ENCODE measurements around the gene POMGNT2. TPM values are rescaled to one million over a fixed set of nuclear protein-coding genes. Genes with fewer than 3 reads are reported as not detected.
"Not testable (repeated sequence)": the region's sequence is repeated elsewhere in the genome, so short reads cannot be mapped to it uniquely, and the experiment has no call there.

POMGNT2 gene
- total RNA-seq, 1 experiment from 2014 or later = 7.8 TPM

DNA sequence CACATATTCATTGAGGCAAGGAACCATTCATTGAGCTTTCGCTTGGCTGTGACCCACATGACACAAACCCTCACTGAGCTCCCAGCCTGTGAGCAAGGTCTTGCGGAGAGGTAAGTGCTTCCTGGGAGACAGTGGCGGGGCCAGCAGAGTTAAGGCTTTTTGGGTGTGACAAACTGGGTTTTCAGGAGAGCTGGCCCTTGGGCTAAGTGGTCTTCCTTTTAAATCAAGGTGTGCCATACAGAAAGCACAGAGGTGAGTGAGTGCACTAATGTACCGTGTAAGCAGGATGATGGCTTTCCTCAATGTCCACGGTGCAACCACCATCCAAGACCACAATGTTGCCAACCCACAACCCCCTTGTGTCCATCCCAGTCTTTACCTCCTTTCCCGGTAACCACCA, 28.6 kb downstream of the POMGNT2 start:
- DNase-seq (ENCODE audit: extremely low read depth, low read depth) = no peak

DNA sequence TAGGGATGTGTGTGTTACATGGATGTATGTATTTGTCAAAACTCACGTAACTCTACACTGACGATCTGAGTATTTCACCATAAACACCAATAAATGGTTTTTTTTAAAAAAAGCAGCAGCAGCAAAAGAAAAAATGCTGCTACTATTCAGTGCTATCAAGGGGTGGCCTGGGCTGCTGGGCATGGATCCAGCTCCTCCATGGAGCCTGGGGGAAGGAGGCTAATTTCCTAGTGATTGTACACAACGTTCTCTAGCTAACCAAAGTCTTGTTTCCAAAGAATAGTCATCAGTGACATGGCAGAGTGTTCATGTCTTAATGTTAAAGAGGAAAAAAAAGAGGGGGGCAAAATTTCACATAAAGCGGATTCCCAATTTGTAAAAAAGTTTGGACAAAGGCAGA, 29.0 kb downstream of the POMGNT2 start:
- no peak for DNase-seq (ENCODE audit: extremely low read depth, low read depth)

DNA sequence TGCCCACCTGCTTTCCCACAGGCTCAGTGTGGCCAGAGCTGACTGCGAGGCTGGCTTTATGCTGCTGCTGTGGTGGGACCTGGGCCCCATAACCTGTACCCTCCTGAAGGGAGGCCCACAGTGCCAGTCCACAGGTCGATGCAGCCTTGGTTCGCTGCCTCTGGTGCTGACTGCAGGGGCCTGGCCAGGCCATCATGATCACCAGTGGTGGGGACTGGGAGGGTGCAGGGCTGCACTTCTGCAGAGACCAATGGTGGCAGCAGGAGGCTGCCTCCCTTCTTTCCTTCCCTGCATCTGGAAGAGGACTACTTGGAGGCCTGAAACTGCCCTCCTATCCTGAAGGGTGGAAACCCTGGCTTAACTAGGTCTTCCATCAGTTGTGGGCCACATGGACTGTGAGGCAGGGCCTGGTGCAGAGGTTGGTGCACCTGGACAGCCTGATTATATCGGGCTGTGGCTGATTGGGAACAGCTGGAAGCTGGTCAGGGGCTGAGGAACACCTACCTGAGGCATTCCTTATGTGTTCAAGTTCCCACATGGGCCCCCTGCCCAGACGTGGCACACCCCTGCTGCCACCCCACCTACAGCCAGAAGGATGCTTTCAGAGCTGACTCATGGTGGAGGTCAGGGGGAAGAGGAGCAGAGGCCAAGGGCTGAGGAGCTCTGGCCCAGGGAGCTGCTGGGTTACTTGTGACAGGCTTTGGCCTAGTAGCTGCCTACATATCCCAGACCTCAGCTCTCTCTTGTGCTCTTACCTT, 29.8 kb downstream of the POMGNT2 start:
- DNase-seq (ENCODE audit: extremely low read depth, low read depth) = no peak

DNA sequence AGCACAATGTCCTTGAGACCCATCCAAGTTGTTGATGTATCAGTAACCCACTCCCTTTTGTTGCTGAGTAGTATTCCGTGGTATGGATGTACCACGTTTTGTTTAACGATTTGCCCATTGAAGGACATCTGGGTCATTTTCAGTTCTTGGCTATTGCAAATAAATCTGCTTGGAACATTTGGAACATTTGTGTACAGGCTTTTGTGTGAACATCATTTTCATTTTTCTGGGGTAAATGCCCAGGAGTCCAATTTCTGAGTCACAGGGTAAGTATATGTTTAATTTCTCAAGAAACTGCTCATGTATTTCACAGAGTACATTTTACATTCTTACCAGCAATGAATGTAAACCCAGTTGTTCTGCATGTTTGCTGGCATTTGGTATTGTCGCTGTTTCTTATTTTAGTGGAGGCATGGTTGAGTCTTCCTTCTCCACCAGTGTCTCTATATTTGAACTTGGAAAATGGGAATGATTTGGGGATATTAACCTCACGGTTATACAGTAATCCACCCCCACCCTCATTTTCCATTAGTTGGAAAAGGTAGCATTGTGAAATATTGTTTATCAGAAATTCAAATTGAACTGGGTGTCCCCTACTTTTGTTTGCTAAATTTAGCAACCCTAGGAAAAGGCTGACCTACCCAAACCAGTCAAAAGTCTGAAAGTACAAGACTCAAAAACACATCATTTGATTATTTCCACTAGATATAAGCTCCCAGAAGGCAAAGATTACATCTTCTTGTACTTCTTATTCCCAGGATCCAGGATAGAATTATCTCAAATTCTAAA, 30.8 kb downstream of the POMGNT2 start:
- DNase-seq (ENCODE audit: extremely low read depth, low read depth) = no peak

DNA sequence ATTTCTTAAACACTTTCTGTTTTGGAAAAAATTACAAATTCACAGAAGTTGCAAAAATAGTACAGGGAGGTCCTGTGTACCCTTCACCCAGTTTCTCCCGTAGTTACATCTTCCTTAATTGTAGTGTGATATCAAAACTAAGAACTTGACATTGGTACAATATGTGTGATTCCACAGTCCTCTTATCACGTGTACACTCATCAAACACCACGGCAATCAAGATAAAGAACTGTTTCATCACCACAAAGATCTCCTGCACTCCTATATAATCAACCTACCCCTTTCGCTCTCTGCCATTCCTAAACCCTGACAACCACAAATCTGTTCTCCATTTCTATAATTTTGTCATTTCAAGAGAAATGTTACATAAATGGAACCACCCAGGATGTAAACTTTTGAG, 31.4 kb downstream of the POMGNT2 start:
- DNase-seq (ENCODE audit: extremely low read depth, low read depth) = no peak

DNA sequence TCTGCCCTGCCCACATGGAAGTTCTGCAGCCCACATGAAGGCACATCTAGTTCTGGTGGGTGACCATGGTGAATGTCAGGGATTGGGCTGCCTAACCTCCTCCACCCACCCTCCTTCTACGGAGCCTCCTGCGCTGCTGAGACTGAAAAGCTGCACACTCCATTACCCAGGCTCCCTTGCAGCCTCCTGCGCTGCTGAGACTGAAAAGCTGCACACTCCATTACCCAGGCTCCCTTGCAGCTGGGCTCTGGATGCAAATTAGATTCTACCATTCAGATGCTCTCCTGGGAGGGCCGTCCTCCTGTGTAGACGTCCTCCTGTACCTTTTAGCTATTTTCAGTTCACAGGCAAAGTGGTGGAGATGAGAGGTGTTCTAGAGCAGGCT, 32.1 kb downstream of the POMGNT2 start:
- no peak for DNase-seq (ENCODE audit: extremely low read depth, low read depth)

DNA sequence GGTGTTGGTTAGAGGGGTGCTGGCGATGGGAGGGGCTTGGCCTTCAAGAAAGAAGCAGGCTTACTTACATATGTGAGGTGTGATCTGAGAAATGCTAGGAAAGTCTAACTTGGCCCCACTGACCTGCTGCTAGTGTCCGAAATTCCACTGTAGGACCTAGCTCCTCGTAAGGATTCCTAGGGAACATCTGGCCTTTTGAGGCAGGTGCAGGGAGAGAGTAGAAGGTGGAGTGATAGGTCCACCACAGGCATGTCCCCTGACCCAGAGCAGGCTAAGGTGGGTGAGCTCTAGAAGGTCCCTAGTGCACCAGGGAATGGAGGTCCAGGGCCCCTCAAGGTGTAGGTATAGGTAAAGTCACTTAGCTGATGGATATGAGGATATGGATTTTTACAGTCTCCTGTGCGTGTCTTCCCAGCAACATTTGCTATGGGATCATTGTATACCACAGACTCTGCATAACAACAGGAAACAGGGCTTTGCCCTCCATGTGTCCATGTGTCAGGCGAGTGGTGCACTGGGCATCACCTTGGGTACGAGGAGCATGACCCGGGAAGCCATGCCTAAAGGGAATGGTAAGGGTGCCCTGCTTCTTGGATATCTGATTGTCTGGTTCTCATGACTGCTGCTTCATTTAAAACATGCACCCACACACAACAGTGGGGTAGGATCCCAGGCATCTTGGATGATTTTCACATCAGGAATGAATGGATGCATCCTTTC, 32.6 kb downstream of the POMGNT2 start:
- no peak for DNase-seq (ENCODE audit: extremely low read depth, low read depth)

DNA sequence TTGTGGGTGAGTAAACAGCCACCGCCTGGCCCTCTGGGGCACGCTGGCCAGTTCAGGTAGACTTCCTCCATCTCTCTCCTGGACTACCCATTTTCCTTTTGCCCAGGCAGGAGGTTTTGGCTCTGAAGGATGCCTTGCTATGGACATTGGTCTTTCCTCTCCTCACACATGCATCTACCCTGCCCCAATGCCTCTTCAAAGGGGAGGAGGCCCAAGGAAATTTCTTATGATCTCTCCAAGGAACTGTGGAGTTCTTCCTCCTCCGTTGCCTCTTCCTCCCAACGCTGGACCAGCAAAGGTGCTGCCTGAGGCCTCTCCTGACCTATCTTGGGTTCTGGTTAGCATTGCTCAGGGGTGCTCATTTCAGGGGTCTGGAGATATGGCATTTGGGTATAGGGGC, 33.5 kb downstream of the POMGNT2 start:
- no peak for DNase-seq (ENCODE audit: extremely low read depth, low read depth)

DNA sequence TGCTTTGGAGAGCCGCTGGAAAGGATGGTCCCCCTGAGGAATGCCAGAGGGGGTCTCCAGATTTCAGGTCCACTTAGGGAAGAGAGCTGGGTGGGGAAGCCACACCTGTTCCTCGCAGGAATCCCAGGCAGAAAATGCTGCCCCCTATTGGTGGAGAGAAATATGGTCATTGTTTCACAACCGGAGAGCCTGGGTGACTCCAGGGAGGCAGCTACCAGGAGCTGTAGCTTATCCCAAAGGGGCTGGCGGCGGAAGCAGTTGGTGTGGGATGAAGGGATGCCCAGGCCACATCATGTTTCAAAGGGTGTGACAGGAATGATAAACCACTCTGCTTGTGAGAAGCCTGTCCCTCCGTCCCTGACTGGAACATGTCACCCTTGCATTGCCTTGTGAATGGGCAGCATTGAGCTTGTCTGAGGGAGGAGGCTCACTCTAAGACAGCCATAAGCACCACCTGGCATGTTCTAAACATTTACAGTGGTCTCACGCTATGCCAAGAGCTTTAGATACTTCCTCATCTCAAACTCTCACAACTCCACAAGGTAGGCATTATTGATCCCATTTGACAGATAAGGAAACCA, 34.5 kb downstream of the POMGNT2 start:
- DNase-seq (ENCODE audit: extremely low read depth, low read depth) = no peak

DNA sequence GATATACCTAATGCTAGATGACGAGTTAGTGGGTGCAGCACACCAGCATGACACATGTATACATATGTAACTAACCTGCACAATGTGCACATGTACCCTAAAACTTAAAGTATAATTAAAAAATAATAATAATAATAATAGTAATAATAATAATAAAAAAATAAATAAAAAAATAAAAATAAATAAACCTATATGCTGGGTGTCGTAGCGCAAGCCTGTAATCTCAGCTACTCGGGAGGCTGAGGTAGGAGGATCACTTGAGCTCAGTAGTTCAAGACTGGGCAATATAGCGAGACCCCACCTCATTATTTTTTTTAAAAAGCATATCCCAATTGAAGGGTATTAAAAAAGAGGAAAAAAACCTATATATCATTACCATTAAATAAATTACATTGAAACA, 35.2 kb downstream of the POMGNT2 start:
- not testable (repeated sequence) for DNase-seq (ENCODE audit: extremely low read depth, low read depth)

DNA sequence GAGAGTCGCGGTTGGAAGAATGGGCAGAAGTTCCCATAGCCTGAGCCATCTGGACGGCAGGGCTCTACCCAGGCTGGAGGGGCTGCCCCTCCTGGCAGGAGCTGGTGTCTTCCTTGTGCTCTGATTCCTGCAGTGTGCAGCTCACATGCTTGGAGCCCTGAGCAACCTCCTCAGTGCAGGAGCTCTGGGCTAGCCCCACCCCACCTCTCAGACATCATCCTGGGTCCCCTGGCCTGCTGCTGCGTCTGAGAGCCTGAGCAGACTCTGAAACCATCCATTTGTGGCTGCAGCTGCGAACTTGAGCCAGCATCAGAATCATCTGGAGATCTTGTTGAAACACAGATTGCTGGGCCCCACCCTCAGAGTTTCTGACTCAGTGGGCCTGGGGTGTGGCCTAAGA, 42.8 kb downstream of the POMGNT2 start:
- DNase-seq (ENCODE audit: extremely low read depth, low read depth) = no peak

DNA sequence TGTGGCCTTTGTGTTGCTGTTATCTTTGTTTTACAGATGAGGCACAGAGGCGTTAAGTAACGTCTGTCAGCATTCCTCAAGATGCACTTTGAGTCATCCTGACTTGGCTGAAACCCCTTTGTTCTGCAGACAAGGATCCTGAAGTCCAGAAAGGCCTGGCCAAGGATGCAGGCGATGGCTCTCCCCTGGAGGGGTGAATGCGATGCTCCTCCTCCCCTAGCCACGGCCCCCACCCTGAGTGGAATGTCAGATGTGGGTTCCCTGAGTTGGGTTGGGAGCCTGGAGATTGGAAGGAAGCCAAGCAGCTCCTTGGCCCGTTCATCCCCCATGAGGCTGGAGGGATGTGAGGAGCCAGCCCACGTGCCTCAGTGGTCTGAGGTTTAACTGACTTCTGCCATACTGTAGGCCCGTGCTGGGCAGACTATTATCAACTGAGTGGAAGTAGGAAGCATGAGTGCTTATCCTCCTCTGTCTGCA, 43.3 kb downstream of the POMGNT2 start:
- DNase-seq (ENCODE audit: extremely low read depth, low read depth) = no peak

DNA sequence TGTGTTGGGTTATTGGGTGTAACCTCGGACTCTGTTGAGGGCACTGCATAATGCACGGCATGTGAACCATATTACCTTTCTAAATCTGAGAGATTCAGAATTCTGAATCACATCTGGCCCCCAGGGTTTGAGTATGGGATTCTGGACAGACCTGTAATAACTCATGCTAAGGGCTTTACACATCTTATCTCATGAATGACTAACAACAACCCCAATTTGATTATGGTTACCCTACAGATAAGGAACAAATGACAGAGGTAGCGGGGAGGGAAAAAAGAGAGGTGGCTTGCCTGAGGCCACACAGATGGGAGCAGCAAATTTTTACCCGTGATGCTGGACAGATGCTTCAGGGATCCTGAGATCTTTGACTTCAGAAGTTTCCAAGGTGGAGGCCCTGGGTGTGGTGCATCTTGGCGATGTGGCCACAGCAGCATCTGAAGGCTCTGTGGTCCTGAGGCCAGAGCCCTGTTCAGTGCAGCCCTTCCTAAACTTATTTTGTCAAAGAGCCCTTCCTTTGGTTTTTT, 43.8 kb downstream of the POMGNT2 start:
- DNase-seq (ENCODE audit: extremely low read depth, low read depth) = no peak

DNA sequence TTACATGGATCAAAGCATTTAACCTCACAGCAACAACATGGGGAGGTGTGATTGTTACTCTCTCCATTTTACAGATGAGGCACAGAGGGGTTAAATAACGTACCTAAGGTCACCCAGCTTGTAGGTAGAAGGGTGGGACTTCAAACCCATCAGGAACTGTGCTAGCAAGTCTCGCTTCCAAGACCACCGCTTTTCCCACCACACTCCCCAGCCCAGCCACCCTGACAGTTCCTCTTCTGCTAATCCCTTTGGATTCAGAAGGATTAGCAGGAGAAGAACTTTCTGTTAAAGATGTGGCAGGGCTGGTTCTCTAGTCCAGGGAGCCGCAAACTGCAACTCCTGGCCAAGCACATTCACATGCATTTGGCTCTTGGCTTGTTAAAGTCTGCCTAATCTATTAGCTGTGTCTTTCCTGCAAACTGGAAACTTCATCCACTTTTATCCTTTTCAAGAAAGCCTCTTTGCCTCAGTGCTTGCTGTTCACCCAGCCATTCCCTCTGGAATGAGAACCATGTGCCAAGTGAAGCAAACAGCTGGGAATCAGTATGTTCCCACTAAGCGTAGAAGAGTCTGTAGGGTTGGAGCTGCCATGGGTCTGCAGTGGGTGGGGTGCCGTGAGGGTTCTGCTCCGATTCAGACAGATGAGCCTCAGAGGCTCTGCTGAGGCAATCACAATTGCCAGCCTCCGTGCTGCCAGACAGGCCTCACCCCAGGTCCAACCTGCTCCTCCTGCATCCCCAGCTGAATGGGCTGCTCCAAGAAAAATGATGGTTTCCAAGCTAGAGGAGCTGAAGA, 44.6 kb downstream of the POMGNT2 start:
- no peak for DNase-seq (ENCODE audit: extremely low read depth, low read depth)

DNA sequence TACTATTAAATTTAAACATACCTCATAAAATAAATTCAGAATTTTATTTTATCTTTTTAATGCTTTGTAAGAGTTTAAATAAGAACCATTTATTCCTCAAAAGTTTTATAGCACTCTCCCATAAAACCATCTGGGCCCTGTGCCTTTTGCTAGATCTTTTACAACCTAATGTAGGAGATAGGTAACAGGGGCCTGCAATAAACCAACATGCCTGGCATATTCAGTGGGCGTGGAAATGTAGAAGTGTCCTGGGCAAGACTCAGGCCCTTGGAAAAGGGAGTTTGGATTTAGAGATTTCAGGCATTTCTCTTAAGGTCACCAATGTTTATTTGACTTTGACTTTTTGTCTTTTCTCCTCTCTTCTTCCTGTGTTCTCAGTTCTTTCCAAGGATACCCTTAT, 46.4 kb downstream of the POMGNT2 start:
- DNase-seq (ENCODE audit: extremely low read depth, low read depth) = no peak

DNA sequence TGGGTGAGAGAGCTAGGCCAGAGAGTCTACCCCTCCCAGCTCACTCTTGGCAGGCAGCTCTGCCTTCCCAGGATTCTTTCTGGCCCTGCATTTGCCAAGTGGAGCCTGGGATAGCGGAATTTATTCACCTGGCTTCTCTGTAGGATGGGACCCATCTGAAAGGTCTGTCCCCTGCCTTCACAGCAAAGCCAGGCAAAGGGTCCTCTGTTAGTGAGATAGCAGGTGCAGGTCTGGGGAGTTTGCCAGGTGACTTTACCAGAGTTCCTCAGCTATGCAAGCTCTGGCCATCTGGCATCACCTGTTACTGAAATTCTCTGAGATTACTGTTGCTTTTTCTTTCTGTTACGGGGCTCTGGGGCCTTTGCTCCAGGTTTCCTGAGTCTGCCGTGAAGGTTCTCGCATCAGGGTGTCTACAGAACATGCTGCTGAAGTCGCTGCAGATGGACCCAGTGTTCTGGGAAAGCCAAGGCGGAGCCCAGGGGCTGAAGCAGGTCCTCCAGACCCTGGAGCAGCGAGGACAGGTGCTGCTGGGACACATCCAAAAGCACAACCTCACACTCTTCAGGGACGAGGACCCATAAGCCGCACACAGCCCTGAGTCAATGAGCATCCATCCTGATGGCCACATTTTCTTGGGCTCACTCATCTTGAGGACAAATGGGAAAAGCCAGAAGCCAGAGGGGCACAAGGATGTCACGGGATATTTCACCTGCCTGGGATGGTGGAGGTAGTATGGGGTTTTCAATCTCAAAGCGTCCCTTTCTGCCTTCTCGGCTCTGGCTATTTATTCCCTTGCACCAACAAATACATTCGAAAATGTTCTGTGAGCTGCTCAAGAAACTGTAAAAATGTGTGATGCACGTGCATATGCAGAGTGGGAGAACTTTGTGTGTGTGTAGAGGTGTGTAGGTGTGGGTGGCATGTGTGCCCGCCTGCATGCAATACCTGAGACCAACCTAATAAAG, 49.8 kb downstream of the POMGNT2 start:
- DNase-seq (ENCODE audit: extremely low read depth, low read depth) = no peak

DNA sequence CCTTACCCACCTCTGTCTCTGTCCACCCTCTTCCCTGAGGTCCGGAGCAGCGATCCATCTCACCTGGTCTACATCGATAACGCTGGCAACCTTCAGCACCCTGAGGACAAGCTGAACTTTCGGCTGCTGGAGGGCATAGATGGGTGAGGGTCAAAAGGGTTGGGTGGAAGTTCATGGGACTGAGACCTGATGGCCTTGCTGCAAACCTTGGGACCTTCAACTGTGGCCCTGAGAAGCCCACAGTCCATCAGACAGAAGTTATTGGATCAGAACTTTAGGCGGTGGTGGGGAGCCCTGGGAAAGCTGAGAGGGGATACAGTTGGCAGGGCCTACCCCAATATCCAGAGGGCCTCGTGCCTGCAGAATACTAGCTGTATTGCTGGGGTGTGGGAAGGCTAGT, 50.5 kb downstream of the POMGNT2 start:
- no peak for DNase-seq (ENCODE audit: extremely low read depth, low read depth)

DNA sequence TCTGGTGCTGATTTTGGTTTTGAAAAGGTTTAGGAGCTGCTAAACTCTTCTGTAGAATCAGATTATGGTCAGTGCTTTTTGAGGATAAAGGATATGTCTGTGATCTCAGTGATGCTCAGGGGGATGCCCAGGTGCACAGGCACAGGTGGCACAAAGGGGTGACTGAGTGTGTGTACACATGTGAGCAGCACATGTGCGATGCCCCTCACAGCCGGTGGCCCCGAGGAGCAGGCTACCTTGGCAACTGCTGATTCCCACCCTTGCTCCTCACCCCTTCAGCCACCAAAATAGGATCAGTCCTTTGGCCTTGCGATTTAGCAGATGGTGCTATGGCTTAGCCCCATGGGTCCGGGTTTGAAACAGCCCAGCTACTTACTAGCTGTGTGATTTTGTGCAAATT, 51.1 kb downstream of the POMGNT2 start:
- DNase-seq (ENCODE audit: extremely low read depth, low read depth) = no peak

DNA sequence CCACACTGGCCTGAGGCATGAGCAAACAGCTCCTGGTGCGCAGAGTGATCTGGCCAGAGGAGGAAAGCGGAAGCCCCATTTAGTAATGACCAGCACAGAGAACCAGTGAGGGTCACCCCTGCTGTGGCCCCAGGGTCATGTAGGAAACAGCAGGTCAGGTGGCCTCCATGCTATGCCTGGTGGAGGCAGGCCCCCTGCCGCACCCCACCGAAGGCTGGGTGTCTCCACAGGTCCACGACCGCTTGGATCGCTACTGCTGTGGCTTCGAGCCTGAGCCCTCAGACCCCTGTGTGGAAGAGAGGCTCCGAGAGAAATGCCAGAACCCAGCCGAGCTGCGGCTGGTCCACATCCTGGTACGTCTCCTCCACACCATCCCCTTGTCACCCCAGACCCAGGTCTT, 52.6 kb downstream of the POMGNT2 start:
- DNase-seq (ENCODE audit: extremely low read depth, low read depth) = no peak
